ENCODE measurements around the gene ZFAND5. TPM values are rescaled to one million over a fixed set of nuclear protein-coding genes. Genes with fewer than 3 reads are reported as not detected.

The ZFAND5 gene
- total and polyA plus RNA-seq, 10 of the 15 experiments (the other 5 are each of a cell fraction or from before 2014, with no cell fraction given), result 22.5 to 107 (median 63.3) TPM

DNA sequence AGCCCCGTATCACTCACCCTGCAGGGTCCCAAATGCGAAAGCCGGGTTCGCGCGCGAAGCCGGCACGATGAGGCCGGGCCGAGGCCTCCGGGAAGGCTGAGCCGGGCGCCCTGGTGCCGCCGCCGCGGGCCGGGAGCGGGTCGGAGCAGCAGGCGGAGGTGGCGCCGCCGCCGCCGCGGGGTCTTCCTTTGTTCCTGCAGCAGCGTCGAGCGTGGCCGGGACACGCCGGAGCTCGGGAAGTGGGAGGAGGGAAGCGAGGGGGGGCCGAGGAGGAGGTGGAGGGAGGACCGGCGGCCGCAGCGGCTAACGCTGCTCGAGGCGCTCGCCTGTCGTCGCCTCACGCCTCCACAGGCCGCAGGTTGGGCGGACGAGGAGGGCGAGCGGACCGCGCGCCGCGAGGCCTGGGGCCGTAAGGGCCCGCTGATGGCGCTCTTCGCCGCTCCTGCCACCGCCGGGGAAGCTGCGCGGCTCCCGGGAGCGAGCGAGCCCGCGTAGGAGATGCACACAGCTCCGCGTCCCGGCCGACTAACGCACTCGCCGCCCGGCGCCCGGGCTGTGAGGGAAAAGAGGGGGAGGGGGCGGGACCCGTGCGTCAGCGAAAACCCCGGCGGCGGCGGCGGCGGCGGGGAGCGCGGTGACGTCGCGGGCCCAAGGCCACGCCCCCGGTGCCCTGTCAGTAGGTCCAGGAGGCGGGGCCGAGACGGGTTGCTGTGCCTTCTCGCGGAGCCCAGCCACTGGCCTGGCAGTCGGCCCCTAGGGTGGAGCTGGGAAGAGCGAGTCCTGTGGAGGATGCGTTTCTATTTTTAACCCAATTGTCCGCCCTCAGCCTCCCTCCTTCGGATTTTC lies at the start of gene ZFAND5 (continued):
- TF ChIP-seq, protein P1, sequence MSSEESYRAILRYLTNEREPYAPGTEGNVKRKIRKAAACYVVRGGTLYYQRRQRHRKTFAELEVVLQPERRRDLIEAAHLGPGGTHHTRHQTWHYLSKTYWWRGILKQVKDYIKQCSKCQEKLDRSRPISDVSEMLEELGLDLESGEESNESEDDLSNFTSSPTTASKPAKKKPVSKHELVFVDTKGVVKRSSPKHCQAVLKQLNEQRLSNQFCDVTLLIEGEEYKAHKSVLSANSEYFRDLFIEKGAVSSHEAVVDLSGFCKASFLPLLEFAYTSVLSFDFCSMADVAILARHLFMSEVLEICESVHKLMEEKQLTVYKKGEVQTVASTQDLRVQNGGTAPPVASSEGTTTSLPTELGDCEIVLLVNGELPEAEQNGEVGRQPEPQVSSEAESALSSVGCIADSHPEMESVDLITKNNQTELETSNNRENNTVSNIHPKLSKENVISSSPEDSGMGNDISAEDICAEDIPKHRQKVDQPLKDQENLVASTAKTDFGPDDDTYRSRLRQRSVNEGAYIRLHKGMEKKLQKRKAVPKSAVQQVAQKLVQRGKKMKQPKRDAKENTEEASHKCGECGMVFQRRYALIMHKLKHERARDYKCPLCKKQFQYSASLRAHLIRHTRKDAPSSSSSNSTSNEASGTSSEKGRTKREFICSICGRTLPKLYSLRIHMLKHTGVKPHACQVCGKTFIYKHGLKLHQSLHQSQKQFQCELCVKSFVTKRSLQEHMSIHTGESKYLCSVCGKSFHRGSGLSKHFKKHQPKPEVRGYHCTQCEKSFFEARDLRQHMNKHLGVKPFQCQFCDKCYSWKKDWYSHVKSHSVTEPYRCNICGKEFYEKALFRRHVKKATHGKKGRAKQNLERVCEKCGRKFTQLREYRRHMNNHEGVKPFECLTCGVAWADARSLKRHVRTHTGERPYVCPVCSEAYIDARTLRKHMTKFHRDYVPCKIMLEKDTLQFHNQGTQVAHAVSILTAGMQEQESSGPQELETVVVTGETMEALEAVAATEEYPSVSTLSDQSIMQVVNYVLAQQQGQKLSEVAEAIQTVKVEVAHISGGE (CRISPR knock-in tag; IDR thresholded peaks at IDR 0.05), result peak; percentile 43; the same call in 1 of the 2 replicates
- TF ChIP-seq TCF7 (IDR thresholded peaks at IDR 0.05; ENCODE audit: borderline replicate concordance), result no peak
- no peak for TF ChIP-seq MEF2B (IDR thresholded peaks at IDR 0.05; ENCODE audit: partially characterized antibody, poor library complexity, severe bottlenecking)
- peak; percentile 53 for TF ChIP-seq CREM (IDR thresholded peaks at IDR 0.05; ENCODE audit: low read depth)
- TF ChIP-seq, protein P2, sequence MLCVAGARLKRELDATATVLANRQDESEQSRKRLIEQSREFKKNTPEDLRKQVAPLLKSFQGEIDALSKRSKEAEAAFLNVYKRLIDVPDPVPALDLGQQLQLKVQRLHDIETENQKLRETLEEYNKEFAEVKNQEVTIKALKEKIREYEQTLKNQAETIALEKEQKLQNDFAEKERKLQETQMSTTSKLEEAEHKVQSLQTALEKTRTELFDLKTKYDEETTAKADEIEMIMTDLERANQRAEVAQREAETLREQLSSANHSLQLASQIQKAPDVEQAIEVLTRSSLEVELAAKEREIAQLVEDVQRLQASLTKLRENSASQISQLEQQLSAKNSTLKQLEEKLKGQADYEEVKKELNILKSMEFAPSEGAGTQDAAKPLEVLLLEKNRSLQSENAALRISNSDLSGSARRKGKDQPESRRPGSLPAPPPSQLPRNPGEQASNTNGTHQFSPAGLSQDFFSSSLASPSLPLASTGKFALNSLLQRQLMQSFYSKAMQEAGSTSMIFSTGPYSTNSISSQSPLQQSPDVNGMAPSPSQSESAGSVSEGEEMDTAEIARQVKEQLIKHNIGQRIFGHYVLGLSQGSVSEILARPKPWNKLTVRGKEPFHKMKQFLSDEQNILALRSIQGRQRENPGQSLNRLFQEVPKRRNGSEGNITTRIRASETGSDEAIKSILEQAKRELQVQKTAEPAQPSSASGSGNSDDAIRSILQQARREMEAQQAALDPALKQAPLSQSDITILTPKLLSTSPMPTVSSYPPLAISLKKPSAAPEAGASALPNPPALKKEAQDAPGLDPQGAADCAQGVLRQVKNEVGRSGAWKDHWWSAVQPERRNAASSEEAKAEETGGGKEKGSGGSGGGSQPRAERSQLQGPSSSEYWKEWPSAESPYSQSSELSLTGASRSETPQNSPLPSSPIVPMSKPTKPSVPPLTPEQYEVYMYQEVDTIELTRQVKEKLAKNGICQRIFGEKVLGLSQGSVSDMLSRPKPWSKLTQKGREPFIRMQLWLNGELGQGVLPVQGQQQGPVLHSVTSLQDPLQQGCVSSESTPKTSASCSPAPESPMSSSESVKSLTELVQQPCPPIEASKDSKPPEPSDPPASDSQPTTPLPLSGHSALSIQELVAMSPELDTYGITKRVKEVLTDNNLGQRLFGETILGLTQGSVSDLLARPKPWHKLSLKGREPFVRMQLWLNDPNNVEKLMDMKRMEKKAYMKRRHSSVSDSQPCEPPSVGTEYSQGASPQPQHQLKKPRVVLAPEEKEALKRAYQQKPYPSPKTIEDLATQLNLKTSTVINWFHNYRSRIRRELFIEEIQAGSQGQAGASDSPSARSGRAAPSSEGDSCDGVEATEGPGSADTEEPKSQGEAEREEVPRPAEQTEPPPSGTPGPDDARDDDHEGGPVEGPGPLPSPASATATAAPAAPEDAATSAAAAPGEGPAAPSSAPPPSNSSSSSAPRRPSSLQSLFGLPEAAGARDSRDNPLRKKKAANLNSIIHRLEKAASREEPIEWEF (IDR thresholded peaks at IDR 0.05; ENCODE audit: insufficient replicate concordance, low read depth, low read length), result no peak
- no peak for TF ChIP-seq FOXM1 (IDR thresholded peaks at IDR 0.05; ENCODE audit: low read depth, low read length)
- TF ChIP-seq, protein P3, sequence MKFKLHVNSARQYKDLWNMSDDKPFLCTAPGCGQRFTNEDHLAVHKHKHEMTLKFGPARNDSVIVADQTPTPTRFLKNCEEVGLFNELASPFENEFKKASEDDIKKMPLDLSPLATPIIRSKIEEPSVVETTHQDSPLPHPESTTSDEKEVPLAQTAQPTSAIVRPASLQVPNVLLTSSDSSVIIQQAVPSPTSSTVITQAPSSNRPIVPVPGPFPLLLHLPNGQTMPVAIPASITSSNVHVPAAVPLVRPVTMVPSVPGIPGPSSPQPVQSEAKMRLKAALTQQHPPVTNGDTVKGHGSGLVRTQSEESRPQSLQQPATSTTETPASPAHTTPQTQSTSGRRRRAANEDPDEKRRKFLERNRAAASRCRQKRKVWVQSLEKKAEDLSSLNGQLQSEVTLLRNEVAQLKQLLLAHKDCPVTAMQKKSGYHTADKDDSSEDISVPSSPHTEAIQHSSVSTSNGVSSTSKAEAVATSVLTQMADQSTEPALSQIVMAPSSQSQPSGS (IDR thresholded peaks at IDR 0.05; ENCODE audit: low read length), result no peak
- TF ChIP-seq CHD4 (IDR thresholded peaks at IDR 0.05), result no peak
- no peak for TF ChIP-seq STAT3 (IDR thresholded peaks at IDR 0.05; ENCODE audit: low read depth, low read length)
- TF ChIP-seq YBX1 (IDR thresholded peaks at IDR 0.05), result no peak
- TF ChIP-seq NFYA (IDR thresholded peaks at IDR 0.05; ENCODE audit: borderline replicate concordance, low read depth, low read length), result no peak
- peak; percentile 89 for TF ChIP-seq CREB1 (IDR thresholded peaks at IDR 0.05; ENCODE audit: low read depth)
- peak; percentile 97 for TF ChIP-seq POLR2A (IDR thresholded peaks at IDR 0.05; ENCODE audit: low read depth, low read length)
- TF ChIP-seq, protein P4, sequence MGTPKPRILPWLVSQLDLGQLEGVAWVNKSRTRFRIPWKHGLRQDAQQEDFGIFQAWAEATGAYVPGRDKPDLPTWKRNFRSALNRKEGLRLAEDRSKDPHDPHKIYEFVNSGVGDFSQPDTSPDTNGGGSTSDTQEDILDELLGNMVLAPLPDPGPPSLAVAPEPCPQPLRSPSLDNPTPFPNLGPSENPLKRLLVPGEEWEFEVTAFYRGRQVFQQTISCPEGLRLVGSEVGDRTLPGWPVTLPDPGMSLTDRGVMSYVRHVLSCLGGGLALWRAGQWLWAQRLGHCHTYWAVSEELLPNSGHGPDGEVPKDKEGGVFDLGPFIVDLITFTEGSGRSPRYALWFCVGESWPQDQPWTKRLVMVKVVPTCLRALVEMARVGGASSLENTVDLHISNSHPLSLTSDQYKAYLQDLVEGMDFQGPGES (IDR thresholded peaks at IDR 0.05), result no peak
- no peak for TF ChIP-seq WRNIP1 (IDR thresholded peaks at IDR 0.05; ENCODE audit: borderline replicate concordance, low read depth, low read length)
- peak in 1 of 2 experiments; percentile 44; a peak in 2 of 4 replicates for TF ChIP-seq EP300 (IDR thresholded peaks at IDR 0.05; ENCODE audit: borderline replicate concordance in 1 of 2, control insufficient read depth in 1 of 2, low read depth in 2 of 2, low read length in 2 of 2)
- TF ChIP-seq SPI1 (IDR thresholded peaks at IDR 0.05; ENCODE audit: borderline replicate concordance, insufficient read depth, low read depth, low read length), result no peak
- no peak for TF ChIP-seq BRCA1 (IDR thresholded peaks at IDR 0.05; ENCODE audit: low read depth, low read length)
